A549 treated with DMSO at 1 μM for 4 hours (cell line): ENCODE results near the gene FAM9B. TPM values are rescaled to one million over a fixed set of nuclear protein-coding genes. Genes with fewer than 3 reads are reported as not detected.

ENCODE experiments used
- total RNA-seq: library from RNA; stranded (reverse); fragments of 200-300 nt; extraction: Qiagen RNA extraction; gene quantifications from 5 replicates; pipeline ENCODE4 v1.2.3, GENCODE V29; 2022; ENCODE audit warnings: low read depth

Gene FAM9B
- not detected in 5 replicates for total RNA-seq

DNA sequence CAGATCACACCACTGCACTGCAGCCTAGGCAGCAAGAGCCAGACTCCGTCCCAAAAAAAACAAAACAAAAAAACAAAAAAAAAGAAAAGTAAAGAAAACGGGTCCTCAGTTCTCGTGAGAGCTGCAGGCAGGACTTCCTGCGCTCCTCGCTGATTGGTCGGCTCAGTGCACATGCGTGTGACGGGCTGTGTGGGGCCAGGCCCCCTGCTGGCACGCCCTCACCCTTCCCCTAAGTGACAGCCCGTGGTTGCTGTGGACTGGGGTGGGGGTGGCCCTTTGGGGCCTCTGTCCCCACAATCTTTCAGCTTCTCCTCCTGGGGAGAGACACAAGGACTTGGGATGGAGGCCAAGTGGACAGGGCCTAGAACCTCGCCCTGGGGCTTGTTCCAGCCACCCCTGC is at the start of gene FAM9B:
Gene FAM9B (minus strand): TSS at position 139 of the 400 bp plus-strand sequence. CDS start 1,141 bp downstream, outside the sequence.

Other genes starting within 250 kb of the FAM9B start
- gene FAM9A, start 232.7 kb downstream of the FAM9B start, total RNA-seq, result not detected in 5 replicates